Stimulated activated CD8-positive, alpha-beta memory T cell treated with anti-CD3 and anti-CD28 coated beads, Interleukin-12 subunit alpha, Interleukin-12 subunit beta, amount 100 ng/mL, for 24 hours (primary cell): ENCODE results near the gene SIRT7.

Experiments used
- DNase-seq: peaks from one replicate; pipeline ENCODE4 v3.0.0-alpha.2; 2020; ENCODE audit errors: extremely low read depth

The SIRT7 gene, protein sequence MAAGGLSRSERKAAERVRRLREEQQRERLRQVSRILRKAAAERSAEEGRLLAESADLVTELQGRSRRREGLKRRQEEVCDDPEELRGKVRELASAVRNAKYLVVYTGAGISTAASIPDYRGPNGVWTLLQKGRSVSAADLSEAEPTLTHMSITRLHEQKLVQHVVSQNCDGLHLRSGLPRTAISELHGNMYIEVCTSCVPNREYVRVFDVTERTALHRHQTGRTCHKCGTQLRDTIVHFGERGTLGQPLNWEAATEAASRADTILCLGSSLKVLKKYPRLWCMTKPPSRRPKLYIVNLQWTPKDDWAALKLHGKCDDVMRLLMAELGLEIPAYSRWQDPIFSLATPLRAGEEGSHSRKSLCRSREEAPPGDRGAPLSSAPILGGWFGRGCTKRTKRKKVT

GRCh38 chr17:81917565-81918332 is at the start of gene SIRT7:
TSS of gene SIRT7 (minus strand) at chr17:81918176. CDS start at chr17:81918131, 45 bp downstream.
- DNase-seq = peak; percentile 58

DNA sequence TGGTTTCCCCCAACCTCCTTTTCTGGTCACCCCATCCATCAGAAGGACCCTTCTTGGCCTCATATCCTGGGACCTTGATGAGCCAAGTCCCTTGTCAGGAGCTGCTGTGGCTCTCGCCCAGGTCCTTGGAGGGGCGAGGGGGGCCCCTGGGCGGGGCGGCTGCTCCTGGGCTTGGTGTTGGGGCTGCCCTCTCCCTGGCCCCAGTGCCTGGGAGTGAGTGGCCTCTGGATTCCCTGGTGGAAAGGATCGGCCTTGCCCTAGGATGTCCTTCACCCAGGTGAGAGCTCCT is 49.2 kb upstream of the SIRT7 start:
- DNase-seq = no peak

DNA sequence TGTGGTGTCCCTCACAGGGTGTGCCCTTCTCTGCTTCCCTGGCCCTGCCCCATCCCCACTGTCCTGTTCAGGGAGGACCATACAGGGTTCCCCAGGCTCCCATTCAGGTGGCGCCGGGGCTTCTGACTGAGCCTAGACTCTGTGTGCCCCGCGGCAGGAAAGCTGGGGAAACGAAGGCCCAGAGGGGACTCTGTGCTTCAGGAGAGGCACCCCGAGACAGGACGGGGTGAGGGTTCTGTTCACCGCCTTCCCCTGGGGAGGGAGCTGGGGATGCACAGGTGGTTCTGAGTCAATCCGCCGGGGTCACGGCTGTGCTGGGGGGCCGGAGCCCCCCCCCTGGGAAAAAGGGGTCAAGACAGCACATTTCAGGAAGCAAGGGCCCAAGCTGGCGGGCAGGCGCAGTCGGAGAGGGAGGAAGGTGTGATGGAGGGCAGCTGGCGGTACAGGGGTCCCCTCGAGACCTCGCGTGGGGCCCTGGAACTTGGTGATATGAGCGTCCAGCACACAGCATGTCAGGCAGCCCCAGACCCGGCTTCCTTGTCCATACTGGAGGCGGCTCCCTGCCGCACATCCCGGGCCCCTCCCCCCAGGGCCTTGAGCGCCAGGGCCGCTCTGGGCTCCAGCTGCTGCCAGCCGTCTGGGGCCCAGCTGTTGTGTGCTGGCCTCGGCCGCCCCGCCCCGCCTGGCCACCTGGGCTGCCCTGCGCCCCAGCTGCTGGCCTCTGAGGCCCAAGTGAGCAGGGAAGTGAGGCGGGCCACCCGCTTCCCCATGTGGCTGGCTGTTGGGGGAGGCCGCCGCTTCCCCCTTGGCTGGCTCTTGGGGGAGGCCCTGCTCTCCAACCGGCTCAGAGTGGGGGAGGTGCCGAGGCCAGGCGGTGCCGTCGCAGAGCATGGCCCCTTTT is 48.6 kb upstream of the SIRT7 start:
- no peak for DNase-seq

- no peak for DNase-seq
Measured at GRCh38 chr17:81964081-81964849, 46.3 kb upstream of the SIRT7 start.

GRCh38 chr17:81962499-81963441 is 44.8 kb upstream of the SIRT7 start:
- no peak for DNase-seq

- no peak for DNase-seq
Measured at GRCh38 chr17:81961521-81962498, 43.8 kb upstream of the SIRT7 start.

- DNase-seq = no peak
Measured at GRCh38 chr17:81961087-81961511, 43.1 kb upstream of the SIRT7 start, which contains the start of gene NOTUM. TSS of gene NOTUM (minus strand) at chr17:81961187. CDS start at chr17:81960909, 278 bp downstream.

DNA sequence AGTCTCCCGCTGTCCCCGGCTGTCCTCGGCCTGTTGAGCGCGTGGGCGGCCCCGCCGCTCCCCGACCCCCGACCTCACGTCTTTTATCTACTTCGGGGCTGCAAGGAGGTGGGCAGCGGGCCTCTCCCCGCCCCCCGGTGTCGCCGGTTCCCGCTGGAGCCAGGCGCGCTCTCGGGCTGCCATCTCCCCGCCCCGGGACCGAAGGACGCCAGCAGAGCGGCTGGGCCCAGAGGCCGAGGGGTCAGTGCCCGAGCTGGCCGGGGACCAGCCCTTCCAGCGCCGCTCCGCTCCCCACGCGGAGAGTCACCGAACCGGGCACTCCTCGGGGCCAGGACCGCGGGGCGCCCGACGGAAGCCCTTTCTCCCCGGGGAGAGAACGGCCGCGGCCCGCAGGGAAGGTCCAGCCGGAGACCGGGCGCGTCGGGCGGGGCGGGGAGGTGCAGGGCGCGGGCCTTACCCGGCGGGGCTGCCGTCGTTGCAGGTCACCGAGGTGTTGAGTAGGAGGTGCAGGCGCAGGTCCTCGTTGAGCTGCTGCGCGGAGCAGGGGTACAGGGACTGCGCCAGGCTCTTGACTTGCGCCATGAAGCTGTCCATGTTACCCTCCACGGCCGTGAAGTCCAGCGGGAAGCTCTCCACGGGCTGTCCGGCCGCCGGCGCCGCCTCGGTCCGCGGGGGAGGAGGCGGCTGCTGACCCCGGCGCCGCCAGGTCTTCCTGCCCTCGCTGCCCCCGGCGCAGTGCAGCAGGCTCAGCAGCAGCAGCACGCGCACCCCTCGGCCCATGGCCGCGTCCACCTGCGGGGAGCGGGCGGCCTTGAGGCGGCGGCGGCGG is 42.4 kb upstream of the SIRT7 start:
- DNase-seq = no peak

GRCh38 chr17:81959362-81960129 is 41.6 kb upstream of the SIRT7 start:
- DNase-seq = no peak

DNA sequence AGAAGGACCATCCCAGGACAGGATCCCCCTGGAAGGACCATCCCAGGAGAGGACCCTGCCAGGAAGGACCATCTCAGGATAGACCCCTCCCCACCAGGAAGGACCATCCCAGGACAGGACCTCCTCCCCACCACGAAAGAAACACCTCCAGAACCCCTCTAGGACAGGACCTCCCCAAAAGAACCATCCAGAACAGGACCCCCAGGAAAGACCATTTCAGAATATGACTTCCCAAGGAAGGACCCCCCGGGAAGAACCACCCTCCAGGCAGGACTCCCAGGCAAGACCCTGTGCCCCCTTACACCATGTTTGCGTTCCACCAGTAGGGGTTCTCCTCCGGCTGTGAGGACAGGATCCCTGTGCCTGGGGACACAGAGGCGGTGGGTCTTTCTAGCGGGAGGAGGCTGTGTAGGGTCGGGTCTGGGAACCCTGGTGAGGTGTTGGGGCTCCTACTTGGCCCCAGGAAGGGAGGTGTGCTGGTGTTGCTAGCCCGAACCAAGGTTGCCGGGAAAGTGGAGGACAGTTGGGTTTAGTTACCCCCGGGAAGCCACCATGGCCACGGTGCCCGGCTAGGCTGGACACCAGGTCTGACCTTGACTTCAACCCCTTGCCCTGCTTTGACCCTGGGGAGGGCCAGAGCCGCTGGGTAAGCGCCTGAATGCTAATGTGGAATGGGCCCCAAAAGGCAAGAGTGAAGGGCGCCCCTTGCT is 40.8 kb upstream of the SIRT7 start:
- DNase-seq = no peak

DNA sequence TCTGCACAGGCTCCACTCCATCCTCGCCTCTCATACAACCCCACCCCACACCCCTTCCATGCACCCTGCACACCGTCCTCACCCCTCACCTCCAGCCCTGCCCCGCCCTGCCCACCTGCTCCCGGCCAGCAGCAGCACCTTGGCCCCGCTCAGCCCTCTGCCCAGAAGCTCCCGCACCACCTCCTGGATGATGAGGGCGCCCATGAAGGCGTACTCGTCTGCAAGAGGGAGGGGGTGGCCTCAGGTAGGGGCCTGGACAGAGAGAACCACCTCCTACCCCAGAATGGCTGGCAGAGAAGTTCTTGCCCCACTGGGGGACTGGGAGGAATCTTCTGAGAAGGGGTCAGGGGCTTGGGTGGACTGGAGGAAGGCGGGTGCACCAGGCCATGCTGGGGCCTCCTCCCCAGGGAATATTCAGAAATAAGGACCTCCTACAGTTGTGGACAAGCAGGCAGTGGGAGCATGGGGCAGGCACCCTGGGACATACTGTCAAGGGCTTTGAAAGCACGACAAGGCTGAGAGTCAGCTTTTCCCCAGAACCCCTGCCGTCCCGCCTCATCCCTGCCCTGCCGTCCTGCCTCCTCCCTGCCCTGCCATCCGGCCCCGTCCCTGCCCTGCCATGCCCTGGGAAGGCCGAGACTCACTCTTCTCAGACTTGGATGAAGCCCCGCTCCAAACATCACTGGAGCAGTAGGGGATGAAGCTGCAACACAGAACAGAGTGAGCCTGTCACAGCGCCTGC is 39.9 kb upstream of the SIRT7 start:
- DNase-seq = no peak

- DNase-seq = no peak
Measured at GRCh38 chr17:81956607-81957589, 38.9 kb upstream of the SIRT7 start.

DNA sequence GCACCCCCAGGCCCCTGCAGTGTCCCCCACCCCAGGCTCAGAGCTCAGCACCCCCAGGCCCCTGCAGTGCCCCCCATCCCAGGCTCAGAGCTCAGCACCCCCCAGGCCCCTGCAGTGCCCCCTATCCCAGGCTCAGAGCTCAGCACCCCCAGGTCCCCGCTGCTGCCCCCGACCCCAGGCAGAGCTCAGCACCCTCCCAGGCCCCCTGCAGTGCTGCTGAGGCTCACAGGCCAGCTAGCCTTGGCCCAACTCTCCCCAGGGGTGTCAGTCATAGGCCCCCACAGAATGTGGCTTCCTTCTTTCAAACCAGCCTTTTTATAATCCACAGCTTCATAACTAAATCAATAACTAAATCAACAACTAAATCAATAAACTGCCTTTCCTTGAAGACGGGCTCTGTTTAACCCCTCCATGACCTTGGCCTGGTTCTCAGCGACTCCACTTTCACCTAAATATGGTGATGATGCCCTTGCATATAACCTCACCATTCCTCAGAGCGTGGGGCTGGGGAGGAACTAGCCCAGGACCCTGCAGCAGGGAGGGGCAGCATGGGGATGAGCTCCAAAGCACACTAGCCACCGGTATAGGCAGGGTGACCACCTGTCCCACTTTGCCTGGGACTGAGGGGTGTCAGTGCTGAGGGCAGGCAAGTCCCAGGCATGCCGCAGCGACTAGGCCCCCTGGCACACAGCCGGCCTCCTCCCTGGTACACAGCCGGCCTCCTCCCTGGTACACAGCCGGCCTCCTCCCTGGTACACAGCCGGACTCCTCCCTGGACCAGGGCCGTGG is 38.0 kb upstream of the SIRT7 start:
- no peak for DNase-seq
